Neuron (in vitro differentiated cells): Measurements from ENCODE around the gene GPR176.

Experiments used
- H2AFZ ChIP-seq: one replicate; pipeline ENCODE4 v1.6.1; 2013; ENCODE audit warnings: low read depth, mild to moderate bottlenecking, inconsistent platforms, low read length, moderate library complexity
- H3K27me3 ChIP-seq: one replicate; pipeline ENCODE4 v1.6.1; 2013; ENCODE audit warnings: low read length; ENCODE audit not compliant: insufficient read depth
- H3K36me3 ChIP-seq: one replicate; pipeline ENCODE4 v1.6.1; 2013; ENCODE audit warnings: low read length; ENCODE audit not compliant: insufficient read depth
- H3K4me1 ChIP-seq: one replicate; pipeline ENCODE4 v1.6.1; 2013; ENCODE audit warnings: low read length; ENCODE audit not compliant: insufficient read depth
- H3K4me3 ChIP-seq: 2 replicates; pipeline ENCODE4 v1.5.1; 2013; ENCODE audit warnings: mild to moderate bottlenecking, low read length, moderate library complexity
- H3K9me3 ChIP-seq: one replicate; pipeline ENCODE4 v1.6.1; 2013; ENCODE audit warnings: low read length

Gene GPR176

DNA sequence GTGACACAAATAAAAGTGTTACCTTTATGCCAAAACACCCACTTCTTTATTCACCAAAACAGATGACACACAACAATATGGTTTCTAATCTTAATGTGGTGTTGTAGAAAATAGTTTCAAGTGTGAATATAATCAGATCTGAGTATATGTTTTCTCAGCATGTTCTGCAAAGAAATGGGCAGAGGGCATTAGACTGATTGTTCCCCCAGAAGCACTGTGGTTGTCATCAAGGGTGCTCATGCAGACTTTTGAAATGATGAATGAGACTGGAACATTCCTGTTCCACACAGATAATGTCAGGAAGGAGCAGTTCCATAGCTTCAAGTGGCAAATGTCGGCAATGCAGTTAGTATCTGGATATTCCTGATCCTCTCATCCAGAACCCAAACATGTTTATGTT, 37.5 kb downstream of the GPR176 start:
- Histone ChIP-seq H2AFZ (no peak overlapping the region), H3K27me3 (peaks cover 6% of the 10 kb centered on the region), H3K9me3 (no peaks in the 10 kb centered on the region), H3K36me3 (no peaks in the 10 kb centered on the region), H3K4me1 (no peaks in the 10 kb centered on the region), H3K4me3 (no peak overlapping the region)

DNA sequence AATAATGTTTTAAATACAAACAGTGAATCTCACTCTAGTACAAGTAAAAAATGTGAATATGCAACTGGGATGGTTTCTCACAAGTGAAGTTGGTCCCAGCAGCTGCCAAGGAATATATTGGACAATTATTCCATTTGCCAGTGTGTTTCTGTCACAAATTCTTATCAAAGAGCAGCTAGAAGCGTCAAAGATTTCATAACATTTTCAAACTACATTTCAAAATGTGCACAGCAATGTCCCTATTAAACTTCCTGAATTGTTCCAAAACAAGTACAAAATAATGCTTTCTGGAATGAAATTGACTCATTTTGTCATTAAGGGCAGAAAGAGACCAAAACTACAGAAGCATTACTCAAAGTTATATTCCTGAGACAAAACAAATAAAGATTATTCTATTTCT, 38.3 kb downstream of the GPR176 start:
- no peak overlapping the region for H3K4me3 ChIP-seq
- no peak overlapping the region for H2AFZ ChIP-seq
- no peaks in the 10 kb centered on the region for H3K9me3 ChIP-seq
- H3K27me3 ChIP-seq: peaks cover 2% of the 10 kb centered on the region
- no peaks in the 10 kb centered on the region for H3K36me3 ChIP-seq
- no peaks in the 10 kb centered on the region for H3K4me1 ChIP-seq

DNA sequence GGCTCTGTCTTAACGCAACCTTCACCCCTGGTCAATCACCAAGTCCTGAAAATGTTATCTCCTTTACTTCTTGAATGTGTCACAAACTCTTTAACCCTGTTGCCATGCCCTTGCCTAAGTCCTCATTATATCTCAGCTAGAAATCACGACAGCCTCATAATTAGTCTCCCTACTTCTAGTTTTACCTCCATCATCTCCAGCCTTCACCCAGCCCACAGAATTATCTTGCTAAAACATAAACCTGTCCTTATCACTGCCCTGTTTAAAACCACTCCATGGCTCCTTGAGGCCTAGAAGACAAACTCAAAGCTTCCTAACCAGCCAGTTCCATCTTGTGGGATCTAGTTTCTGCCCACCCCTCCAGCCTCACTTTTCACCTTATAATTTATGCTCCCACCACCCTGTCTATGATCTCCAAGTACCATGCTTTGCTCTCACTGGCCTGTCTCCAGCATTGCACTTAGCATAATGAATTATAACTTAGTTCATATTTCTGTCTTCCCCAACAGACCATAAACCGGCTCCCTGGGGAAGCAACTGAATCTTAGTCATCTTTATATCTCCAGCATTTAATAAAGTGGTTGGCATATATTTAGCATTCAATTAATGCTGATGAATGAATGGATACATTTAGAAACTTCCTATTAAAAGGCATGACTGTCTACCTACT, 39.2 kb downstream of the GPR176 start:
- peaks cover 2% of the 10 kb centered on the region for H3K27me3 ChIP-seq
- H3K36me3 ChIP-seq: no peaks in the 10 kb centered on the region
- no peak overlapping the region for H2AFZ ChIP-seq
- no peaks in the 10 kb centered on the region for H3K4me1 ChIP-seq
- H3K9me3 ChIP-seq: no peaks in the 10 kb centered on the region
- no peak overlapping the region for H3K4me3 ChIP-seq

DNA sequence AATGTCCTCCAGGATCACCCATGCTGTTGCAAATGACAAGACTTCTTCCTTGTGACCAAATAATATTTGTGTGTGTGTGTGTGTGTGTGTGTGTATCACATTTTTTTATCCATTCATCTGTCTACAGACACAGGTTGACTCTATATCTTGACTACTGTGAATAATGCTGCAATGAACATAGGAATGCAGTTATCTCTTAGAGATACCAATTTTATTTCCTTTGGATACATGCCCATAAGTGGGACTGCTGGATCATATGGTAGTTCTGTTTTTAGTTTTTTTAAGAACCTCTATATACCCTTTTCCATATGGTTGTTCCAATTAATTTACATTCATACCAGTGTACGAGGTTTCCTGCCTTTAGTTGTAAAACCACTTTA, 41.7 kb downstream of the GPR176 start:
- Histone ChIP-seq H3K4me3 (no peak overlapping the region), H3K9me3 (no peaks in the 10 kb centered on the region)

DNA sequence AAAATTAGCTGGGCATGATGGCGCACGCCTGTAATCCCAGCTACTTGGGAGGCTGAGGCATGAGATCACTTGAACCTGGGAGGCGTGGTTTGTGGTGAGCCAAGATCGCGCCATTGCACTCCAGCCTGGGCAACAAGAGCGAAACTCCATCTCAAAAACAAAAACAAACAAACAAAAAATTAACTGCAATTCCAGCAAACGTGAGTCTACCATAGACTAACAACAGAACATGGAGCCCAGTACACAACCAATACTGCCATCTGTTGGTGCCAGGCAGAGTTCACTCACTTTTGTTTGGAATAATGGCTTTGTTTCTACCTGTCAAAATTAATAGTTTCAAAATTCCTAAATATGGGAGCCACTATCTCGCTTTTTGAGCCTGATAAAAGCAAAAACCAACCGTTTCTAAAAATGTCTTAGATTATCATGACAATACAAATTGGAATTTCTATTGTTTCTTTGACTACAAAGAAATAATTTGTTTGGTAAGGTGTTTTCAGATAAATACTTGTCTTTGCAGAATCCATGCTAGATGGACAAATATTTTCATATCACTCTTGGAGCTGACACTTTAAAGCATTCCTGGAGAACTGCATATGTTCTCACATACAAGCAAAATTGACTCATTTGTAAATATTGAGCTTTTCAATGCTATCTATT, 45.0 kb downstream of the GPR176 start:
- H2AFZ ChIP-seq: no peak overlapping the region
- no peaks in the 10 kb centered on the region for H3K9me3 ChIP-seq
- H3K36me3 ChIP-seq: no peaks in the 10 kb centered on the region
- H3K27me3 ChIP-seq: peaks cover 2% of the 10 kb centered on the region
- H3K4me3 ChIP-seq: no peak overlapping the region
- no peaks in the 10 kb centered on the region for H3K4me1 ChIP-seq

More for the DNA sequence above, 41.7 kb downstream of the GPR176 start:
- Histone ChIP-seq H3K4me1 (no peaks in the 10 kb centered on the region), H3K36me3 (no peaks in the 10 kb centered on the region), H3K27me3 (peaks cover 2% of the 10 kb centered on the region), H2AFZ (no peak overlapping the region)

DNA sequence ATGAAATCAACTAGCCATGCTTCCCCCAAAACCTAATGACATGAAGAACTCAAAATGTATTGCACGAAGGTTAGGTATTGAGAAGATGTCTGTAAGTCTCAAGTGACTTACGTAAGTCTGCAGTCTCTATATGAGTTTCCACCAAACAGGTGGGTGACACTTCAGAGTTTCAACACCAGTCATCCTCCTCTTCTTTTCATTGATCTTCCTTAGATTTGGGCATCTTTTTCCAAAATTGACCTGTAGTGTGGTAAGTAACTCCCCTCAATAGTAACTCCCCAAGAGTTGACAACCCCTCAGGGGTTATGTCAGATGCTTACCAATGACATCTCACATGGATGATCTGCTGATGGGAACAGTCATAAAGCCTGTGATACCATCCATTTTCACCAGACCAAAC, 46.1 kb downstream of the GPR176 start:
- Histone ChIP-seq H3K36me3 (no peaks in the 10 kb centered on the region), H3K4me1 (no peaks in the 10 kb centered on the region), H2AFZ (no peak overlapping the region), H3K4me3 (no peak overlapping the region), H3K9me3 (no peaks in the 10 kb centered on the region), H3K27me3 (peaks cover 5% of the 10 kb centered on the region)

DNA sequence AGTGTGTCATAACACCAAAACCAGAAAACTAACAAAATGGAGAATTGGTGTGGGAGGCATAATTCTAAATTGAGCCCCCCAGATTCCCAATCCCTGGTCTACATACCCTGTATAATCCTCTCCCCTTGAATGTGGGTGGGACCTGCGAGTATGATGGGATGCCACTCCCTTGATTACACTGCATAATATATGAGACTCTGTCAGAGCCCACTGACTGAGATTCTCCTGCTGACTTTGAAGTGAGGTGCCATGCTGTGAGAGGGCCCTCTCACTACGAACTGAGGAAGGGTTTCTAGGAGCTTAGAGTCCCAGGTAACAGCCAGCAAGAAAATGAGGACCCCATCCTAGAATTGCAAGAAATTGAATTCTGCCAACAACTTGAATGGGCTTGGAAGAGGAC, 49.5 kb downstream of the GPR176 start:
- peaks cover 11% of the 10 kb centered on the region for H3K27me3 ChIP-seq
- H3K36me3 ChIP-seq: no peaks in the 10 kb centered on the region
- no peak overlapping the region for H2AFZ ChIP-seq
- H3K4me3 ChIP-seq: no peak overlapping the region
- H3K9me3 ChIP-seq: no peaks in the 10 kb centered on the region
- no peaks in the 10 kb centered on the region for H3K4me1 ChIP-seq

DNA sequence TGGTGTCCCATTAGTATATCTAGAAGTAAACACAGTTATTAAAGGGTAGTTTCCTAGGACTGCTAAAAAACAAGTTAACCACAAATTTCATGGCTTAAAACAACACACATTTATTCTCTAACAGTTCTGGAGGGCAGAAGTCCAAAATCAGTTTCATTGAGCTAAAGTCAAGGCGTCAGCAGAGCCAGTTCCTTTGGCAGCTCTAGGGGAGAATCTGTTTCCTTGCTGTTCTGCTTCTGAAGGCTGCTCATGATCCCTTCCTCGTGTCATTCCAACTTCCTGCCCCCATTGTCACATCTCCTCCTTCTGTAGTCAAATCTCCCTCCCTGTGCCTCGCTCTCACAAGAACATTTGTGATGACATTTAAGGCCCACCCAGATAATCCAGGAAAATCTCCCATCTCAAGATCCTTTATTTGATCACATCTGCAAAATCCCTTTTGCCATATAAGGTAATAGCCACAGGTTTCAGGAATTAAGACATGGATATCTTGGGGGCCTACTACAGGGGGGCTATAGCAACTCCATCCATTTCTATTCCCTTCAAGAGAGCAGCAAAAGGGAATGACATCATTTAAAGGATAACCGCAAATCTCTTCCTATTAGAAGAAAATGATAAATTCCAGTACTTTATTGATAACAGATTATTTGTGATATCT, 50.1 kb downstream of the GPR176 start:
- Histone ChIP-seq H3K4me3 (no peak overlapping the region), H3K36me3 (no peaks in the 10 kb centered on the region), H3K27me3 (peaks cover 11% of the 10 kb centered on the region), H3K9me3 (no peaks in the 10 kb centered on the region), H3K4me1 (no peaks in the 10 kb centered on the region), H2AFZ (no peak overlapping the region)

DNA sequence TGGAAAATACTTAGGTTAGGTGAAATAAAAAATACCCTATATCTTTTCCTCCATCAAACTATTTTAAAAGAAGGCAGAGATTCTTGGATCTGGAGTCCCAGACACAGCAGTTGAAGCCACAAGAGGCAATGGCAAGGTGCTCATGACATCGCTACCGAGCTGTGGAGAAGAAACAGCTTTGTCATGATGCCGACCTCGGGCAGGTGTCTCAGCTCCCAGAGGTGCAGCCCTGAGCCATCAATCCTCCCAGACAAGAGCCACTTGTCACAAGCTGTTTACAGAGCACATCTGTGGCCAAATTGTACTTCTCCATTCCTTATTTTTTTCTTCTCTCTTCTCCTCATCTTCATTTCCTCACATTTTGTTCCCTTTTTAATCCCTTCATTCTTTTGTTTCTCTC, 50.8 kb downstream of the GPR176 start:
- Histone ChIP-seq H3K36me3 (no peaks in the 10 kb centered on the region), H3K27me3 (peaks cover 11% of the 10 kb centered on the region), H3K4me1 (no peaks in the 10 kb centered on the region), H2AFZ (no peak overlapping the region), H3K4me3 (no peak overlapping the region), H3K9me3 (no peaks in the 10 kb centered on the region)

DNA sequence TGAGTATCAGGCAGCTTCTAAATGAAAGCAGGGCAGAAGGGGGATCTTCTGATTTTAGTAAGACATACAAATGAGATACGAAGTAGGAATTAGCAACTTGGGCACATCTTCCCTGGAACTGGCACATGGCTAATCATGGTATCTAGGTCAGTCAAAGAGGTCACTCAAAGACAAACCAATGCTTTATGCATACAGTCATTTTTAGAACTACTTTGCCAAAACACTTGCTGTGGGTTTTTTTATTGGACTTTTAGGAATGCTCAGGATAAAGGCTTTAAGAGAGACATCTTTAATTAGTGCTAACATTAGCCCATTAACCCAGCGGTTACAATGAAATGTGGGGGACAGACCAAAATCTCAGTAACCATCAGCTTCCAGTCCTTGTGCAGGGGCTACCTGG, 51.7 kb downstream of the GPR176 start:
- H3K36me3 ChIP-seq: no peaks in the 10 kb centered on the region
- H3K4me3 ChIP-seq: no peak overlapping the region
- peaks cover 11% of the 10 kb centered on the region for H3K27me3 ChIP-seq
- H2AFZ ChIP-seq: no peak overlapping the region
- H3K9me3 ChIP-seq: no peaks in the 10 kb centered on the region
- no peaks in the 10 kb centered on the region for H3K4me1 ChIP-seq

DNA sequence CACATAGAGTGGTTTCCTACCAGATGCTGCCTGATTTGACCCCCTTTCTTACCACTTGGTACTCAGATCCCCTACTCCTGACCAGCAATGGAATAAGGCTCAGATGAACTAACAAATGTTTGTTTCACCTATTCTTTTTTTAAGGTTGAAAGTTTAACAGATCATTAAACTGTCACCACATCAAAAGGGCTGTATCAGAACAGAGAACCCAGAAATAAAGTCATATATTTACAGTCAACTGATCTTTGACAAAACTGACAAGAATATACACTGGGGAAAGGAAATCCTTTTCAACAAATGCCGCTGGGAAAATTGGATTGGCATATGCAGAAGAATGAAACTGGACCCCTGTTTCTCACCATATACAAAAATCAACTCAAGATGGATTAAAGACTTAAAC, 56.0 kb downstream of the GPR176 start:
- Histone ChIP-seq H3K4me3 (no peak overlapping the region), H3K9me3 (no peaks in the 10 kb centered on the region), H3K4me1 (peaks cover 11% of the 10 kb centered on the region)

DNA sequence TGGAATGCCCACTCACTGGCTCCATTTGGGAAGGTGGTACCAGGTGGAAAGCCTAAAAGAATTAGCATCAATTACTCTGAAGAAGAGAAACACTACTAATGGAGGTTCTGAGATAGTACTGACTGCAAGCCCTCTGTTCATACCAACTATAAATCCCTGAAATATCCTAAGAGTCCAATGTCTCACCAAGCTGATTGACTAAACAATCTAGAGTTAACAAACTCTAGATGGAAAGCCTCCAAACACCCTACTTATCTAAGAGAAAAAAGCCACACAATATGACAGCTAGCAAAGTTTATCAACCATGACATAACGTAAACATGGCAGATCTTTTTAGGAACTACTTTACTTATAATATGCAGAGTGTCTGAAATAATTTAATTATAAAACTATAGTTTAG, 59.2 kb downstream of the GPR176 start:
- Histone ChIP-seq H3K4me1 (peaks cover 11% of the 10 kb centered on the region), H3K27me3 (no peaks in the 10 kb centered on the region), H3K9me3 (no peaks in the 10 kb centered on the region), H3K36me3 (no peaks in the 10 kb centered on the region), H3K4me3 (no peak overlapping the region), H2AFZ (no peak overlapping the region)

More for the DNA sequence above, 56.0 kb downstream of the GPR176 start:
- no peak overlapping the region for H2AFZ ChIP-seq
- peaks cover 5% of the 10 kb centered on the region for H3K27me3 ChIP-seq
- no peaks in the 10 kb centered on the region for H3K36me3 ChIP-seq

DNA sequence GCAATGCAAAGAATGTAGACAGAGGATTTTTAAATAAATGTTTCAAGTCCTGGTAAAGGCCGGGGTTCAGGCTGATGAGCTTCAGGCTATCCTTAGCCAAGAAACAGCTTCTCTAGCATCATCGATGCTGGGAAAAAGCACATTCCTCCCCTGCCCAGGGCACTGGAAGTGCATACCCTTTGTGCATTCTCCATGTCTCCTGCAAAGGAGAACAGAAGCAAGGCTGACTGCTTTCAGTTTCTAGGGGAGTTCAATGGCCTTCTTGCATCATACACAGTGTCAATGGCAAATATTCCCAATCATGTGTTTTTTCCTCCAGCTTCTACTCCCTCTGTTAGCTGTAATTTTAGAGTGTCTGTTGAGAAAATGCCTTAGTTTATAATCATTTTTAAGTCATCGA, 59.9 kb downstream of the GPR176 start:
- Histone ChIP-seq H3K36me3 (no peaks in the 10 kb centered on the region), H3K4me1 (peaks cover 11% of the 10 kb centered on the region), H3K9me3 (no peaks in the 10 kb centered on the region), H3K4me3 (no peak overlapping the region), H2AFZ (no peak overlapping the region), H3K27me3 (no peaks in the 10 kb centered on the region)
